IMR-90 (cell line): ENCODE results near the gene ZNF791. TPM values are rescaled to one million over a fixed set of nuclear protein-coding genes. Genes with fewer than 3 reads are reported as not detected.

Source experiments
- ATAC-seq: fragments of 200-7000 bp; cut with Tn5 transposase; 2 replicates; pipeline ENCODE4 v1.9.1; 2020; ENCODE audit warnings: low read depth, mild to moderate bottlenecking, moderate library complexity
- BruUV-seq: library from RNA; stranded (reverse); fragments of 400-500 nt; replicated peaks from 2 replicates; lab custom pipeline; 2021; lab: Mats Ljungman, UMichigan
- CTCF ChIA-PET: fragments of 300-600 bp; formaldehyde crosslinking; extraction: SDS; loops from one replicate; lab custom pipeline; 2021; ENCODE audit warnings: antibody characterized with exemption; lab: Yijun Ruan, JAX
- POLR2A ChIA-PET: fragments of 300-600 bp; sonication (Branson Sonifier 250); formaldehyde crosslinking; loops from one replicate; lab custom pipeline; 2022; ENCODE audit warnings: antibody characterized with exemption; ENCODE audit not compliant: unreplicated experiment; lab: Charles Lee
- DNase-seq: peaks from one replicate; pipeline ENCODE4 v3.0.0; 2013
- H2AFZ ChIP-seq: replicated peaks from 2 replicates; pipeline ENCODE3; 2013; ENCODE audit warnings: low read length, mild to moderate bottlenecking; ENCODE audit not compliant: poor library complexity
- H2AK5ac ChIP-seq: 2 replicates; pipeline ENCODE4 v1.6.1; 2013; ENCODE audit warnings: low read depth, low read length, inconsistent platforms
- H2AK9ac ChIP-seq: replicated peaks from 2 replicates; pipeline ENCODE3; 2013; ENCODE audit warnings: mild to moderate bottlenecking, low read depth, low read length, moderate library complexity; ENCODE audit not compliant: poor library complexity
- H2BK120ac ChIP-seq: 2 replicates; pipeline ENCODE4 v1.6.1; 2013; ENCODE audit warnings: low read depth, low read length, inconsistent platforms
- H2BK15ac ChIP-seq: 3 replicates; pipeline ENCODE4 v1.6.1; 2013; ENCODE audit warnings: low read depth, low read length, inconsistent platforms
- H2BK20ac ChIP-seq: 2 replicates; pipeline ENCODE4 v1.6.1; 2013; ENCODE audit warnings: low read depth, mild to moderate bottlenecking, inconsistent platforms, low read length, moderate library complexity
- H2BK5ac ChIP-seq: 2 replicates; pipeline ENCODE4 v1.6.1; 2013; ENCODE audit warnings: mild to moderate bottlenecking, low read depth, low read length, inconsistent platforms; ENCODE audit not compliant: poor library complexity, severe bottlenecking
- H3K14ac ChIP-seq: replicated peaks from 2 replicates; pipeline ENCODE4 v1.6.1; 2013; ENCODE audit warnings: low read depth, low read length, inconsistent platforms
- H3K18ac ChIP-seq: 2 replicates; pipeline ENCODE4 v1.6.1; 2013; ENCODE audit warnings: low read depth, low read length, control low read depth
- H3K23ac ChIP-seq: 2 replicates; pipeline ENCODE4 v1.6.1; 2013; ENCODE audit warnings: low read depth, low read length, inconsistent platforms
- H3K27ac ChIP-seq: 2 replicates; pipeline ENCODE4 v1.5.1; 2013; ENCODE audit warnings: mild to moderate bottlenecking, control low read depth, low read length; ENCODE audit not compliant: insufficient read depth
- H3K27me3 ChIP-seq: 2 replicates; pipeline ENCODE4 v1.6.1; 2013; ENCODE audit warnings: low read length; ENCODE audit not compliant: control insufficient read depth, insufficient read depth
- H3K36me3 ChIP-seq: 2 replicates; pipeline ENCODE4 v1.6.1; 2013; ENCODE audit warnings: low read length, mixed read lengths; ENCODE audit not compliant: control insufficient read depth, insufficient read depth
- H3K4ac ChIP-seq: 2 replicates; pipeline ENCODE4 v1.6.1; 2013; ENCODE audit warnings: low read depth, low read length, inconsistent platforms
- H3K4me1 ChIP-seq: 2 replicates; pipeline ENCODE4 v1.6.1; 2013; ENCODE audit warnings: low read length, mixed read lengths; ENCODE audit not compliant: control insufficient read depth, insufficient read depth
- H3K4me2 ChIP-seq: 2 replicates; pipeline ENCODE4 v1.6.1; 2013; ENCODE audit warnings: low read depth, mild to moderate bottlenecking, control low read depth, low read length, moderate library complexity
- H3K4me3 ChIP-seq: 2 replicates; pipeline ENCODE4 v1.5.1; 2013; ENCODE audit warnings: low read depth, mild to moderate bottlenecking, control low read depth, low read length, moderate library complexity; ENCODE audit not compliant: insufficient read depth
- H3K56ac ChIP-seq: 2 replicates; pipeline ENCODE4 v1.6.1; 2013; ENCODE audit warnings: low read length, inconsistent platforms; ENCODE audit not compliant: insufficient read depth; ENCODE audit errors: extremely low read depth
- H3K79me1 ChIP-seq, 2 experiments: 2 replicates each; pipeline ENCODE4 v1.6.1; 2013; ENCODE audit warnings: low read length in 2 of 2, inconsistent platforms in 1 of 2, low read depth in 1 of 2
- H3K9ac ChIP-seq: 2 replicates; pipeline ENCODE4 v1.6.1; 2013; ENCODE audit warnings: low read depth, low read length, control low read depth
- H3K9me1 ChIP-seq: 2 replicates; pipeline ENCODE4 v1.6.1; 2013; ENCODE audit warnings: low read length, inconsistent platforms; ENCODE audit not compliant: insufficient read depth
- H3K9me3 ChIP-seq: 2 replicates; pipeline ENCODE4 v1.6.1; 2013; ENCODE audit warnings: low read length; ENCODE audit not compliant: control insufficient read depth, insufficient read depth
- H4K20me1 ChIP-seq: 2 replicates; pipeline ENCODE4 v1.6.1; 2013; ENCODE audit warnings: low read length, inconsistent platforms; ENCODE audit not compliant: insufficient read depth
- H4K5ac ChIP-seq: 2 replicates; pipeline ENCODE4 v1.6.1; 2013; ENCODE audit warnings: mild to moderate bottlenecking, low read depth, low read length, control low read depth
- H4K8ac ChIP-seq, 2 experiments: 2 replicates each; pipeline ENCODE4 v1.6.1; 2013; ENCODE audit warnings: low read depth in 2 of 2, low read length in 2 of 2, control low read depth in 1 of 2, inconsistent platforms in 1 of 2
- H4K91ac ChIP-seq: 2 replicates; pipeline ENCODE4 v1.6.1; 2013; ENCODE audit warnings: low read depth, low read length, inconsistent platforms; ENCODE audit not compliant: insufficient read depth
- CEBPB ChIP-seq: IDR thresholded peaks from 2 replicates; pipeline ENCODE4 v1.6.1; 2012; ENCODE audit warnings: low read depth, low read length, improper control_type of control experiment
- CHD1 ChIP-seq: IDR thresholded peaks from 2 replicates; pipeline ENCODE4 v1.6.1; 2012; ENCODE audit warnings: low read depth, low read length, improper control_type of control experiment
- FOS ChIP-seq: fragments of 150-350 bp; IDR thresholded peaks from 2 replicates; pipeline ENCODE4 v1.6.1; 2016; ENCODE audit warnings: low read depth, low read length
- MAFK ChIP-seq: IDR thresholded peaks from 2 replicates; pipeline ENCODE4 v1.6.1; 2012; ENCODE audit warnings: low read depth, low read length, improper control_type of control experiment
- MAZ ChIP-seq: IDR thresholded peaks from 2 replicates; pipeline ENCODE4 v1.6.1; 2012; ENCODE audit warnings: low read depth, mild to moderate bottlenecking, low read length, improper control_type of control experiment, moderate library complexity, borderline replicate concordance
- MXI1 ChIP-seq: IDR thresholded peaks from 2 replicates; pipeline ENCODE4 v1.6.1; 2012; ENCODE audit warnings: low read depth, mild to moderate bottlenecking, low read length, moderate library complexity, borderline replicate concordance
- NFE2L2 ChIP-seq: fragments of 150-350 bp; IDR thresholded peaks from 2 replicates; pipeline ENCODE4 v1.6.1; 2016; ENCODE audit warnings: low read depth, mild to moderate bottlenecking, low read length
- POLR2A ChIP-seq: IDR thresholded peaks from 2 replicates; pipeline ENCODE4 v1.6.1; 2012; ENCODE audit warnings: mild to moderate bottlenecking, low read depth, low read length
- RFX5 ChIP-seq: IDR thresholded peaks from 2 replicates; pipeline ENCODE4 v1.8.0; 2012; ENCODE audit warnings: low read depth, mild to moderate bottlenecking, low read length, moderate library complexity
- SMC3 ChIP-seq: fragments of 150-350 bp; IDR thresholded peaks from 2 replicates; pipeline ENCODE4 v1.6.1; 2016; ENCODE audit warnings: low read depth, mild to moderate bottlenecking, antibody characterized with exemption, low read length, moderate library complexity
- WGBS, 2 experiments: methylation state at CpG; one replicate each; pipeline versions ENCODE4 v1.1.5 to v1.1.7; 2013; ENCODE audit warnings: missing lambda C conversion rate in 2 of 2; ENCODE audit not compliant: insufficient read length in 1 of 2; ENCODE audit errors: extremely low coverage in 2 of 2; 5-methylcytosine and 5-hydroxymethylcytosine counted together
- dilution Hi-C: fragments of 300-500 bp; cut with HindIII; formaldehyde crosslinking; loops from one replicate; pipeline ENCODE4 v1.14.3; 2018; ENCODE audit warnings: low sequenced_read_pairs; ENCODE audit not compliant: unreplicated experiment
- in situ Hi-C: fragments of 300-500 bp; cut with MboI; formaldehyde crosslinking; loops from 3 replicates; pipeline ENCODE4 v1.14.3; 2019; ENCODE audit warnings: low sequenced_read_pairs, inconsistent platforms, mixed read lengths
- intact Hi-C: fragments of 100-400 bp; cut with micrococcal nuclease; formaldehyde crosslinking; loops from 2 replicates; pipeline ENCODE4 v1.10.0; 2022
- polyA plus RNA-seq, 3 experiments: library from polyadenylated mRNA; depleted of rRNA; stranded (reverse); fragments of >200 nt; gene quantifications; 2 replicates each; pipeline ENCODE4 v1.2.3, GENCODE V29; 2012; ENCODE audit warnings: low replicate concordance in 1 of 3
- total RNA-seq: library from RNA; depleted of rRNA; stranded (reverse); fragments of >200 nt; gene quantifications from 2 replicates; pipeline ENCODE4 v1.2.3, GENCODE V29; 2012
- TF ChIP-seq, protein P1 (sequence below): conservative IDR thresholded peaks from 2 replicates; pipeline ENCODE4 v1.5.1; 2012; ENCODE audit warnings: mild to moderate bottlenecking, low read depth, low read length, improper control_type of control experiment

The ZNF791 gene
- total and polyA plus RNA-seq, 2 of the 4 experiments (the other 2 are of a cell fraction), result 7.1 to 15.8 TPM

DNA sequence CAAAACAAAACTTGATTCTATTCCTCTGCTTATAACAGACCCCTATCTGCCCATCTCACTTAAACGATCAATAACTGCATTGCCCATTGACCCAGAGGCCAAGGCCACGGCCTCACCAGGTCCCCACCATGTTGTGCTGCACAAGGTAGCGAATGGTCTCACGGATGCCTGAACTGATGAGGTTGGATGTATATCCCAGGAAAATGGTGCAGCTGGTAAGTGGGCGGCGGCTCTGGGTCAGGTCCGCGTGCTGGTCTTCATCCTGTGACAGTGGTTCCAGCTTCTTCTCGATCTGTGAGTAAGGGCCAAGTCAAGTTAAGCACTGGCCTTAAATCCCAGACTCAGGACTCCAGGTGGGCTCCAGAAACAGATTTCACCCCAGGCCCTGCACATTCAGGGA, 69.3 kb downstream of the ZNF791 start:
- Histone ChIP-seq H3K23ac (0 out of 2 replicates have a peak overlapping the region, but pooled peaks have one; percentile 24), H4K91ac (no peak overlapping the region), H2AK9ac (no peak overlapping the region), H2BK120ac (no peak overlapping the region), H3K4me1 (no peaks in the 10 kb centered on the region), H2AFZ (no peak overlapping the region), H4K8ac (no peak overlapping the region), H4K5ac (no peak overlapping the region), H3K27ac (no peak overlapping the region), H3K56ac (no peak overlapping the region), H3K4me3 (no peak overlapping the region), H3K4me2 (no peak overlapping the region), H2BK20ac (no peak overlapping the region), H2AK5ac (0 out of 2 replicates have a peak overlapping the region, but pooled peaks have one; percentile 1), H3K14ac (no peak overlapping the region), H2BK5ac (no peak overlapping the region), H3K27me3 (no peaks in the 10 kb centered on the region), H3K79me1 (peaks cover 13 to 34% of the 10 kb centered on the region in 2 experiments), H3K36me3 (peaks cover 39% of the 10 kb centered on the region), H3K9me3 (no peaks in the 10 kb centered on the region), H3K9ac (no peak overlapping the region), H3K9me1 (peaks cover 7% of the 10 kb centered on the region; the same call in 1 of the 2 replicates), H3K18ac (no peak overlapping the region), H4K20me1 (peaks cover 15% of the 10 kb centered on the region), H2BK15ac (no peak overlapping the region), H3K4ac (no peak overlapping the region)
- TF ChIP-seq, protein P1, sequence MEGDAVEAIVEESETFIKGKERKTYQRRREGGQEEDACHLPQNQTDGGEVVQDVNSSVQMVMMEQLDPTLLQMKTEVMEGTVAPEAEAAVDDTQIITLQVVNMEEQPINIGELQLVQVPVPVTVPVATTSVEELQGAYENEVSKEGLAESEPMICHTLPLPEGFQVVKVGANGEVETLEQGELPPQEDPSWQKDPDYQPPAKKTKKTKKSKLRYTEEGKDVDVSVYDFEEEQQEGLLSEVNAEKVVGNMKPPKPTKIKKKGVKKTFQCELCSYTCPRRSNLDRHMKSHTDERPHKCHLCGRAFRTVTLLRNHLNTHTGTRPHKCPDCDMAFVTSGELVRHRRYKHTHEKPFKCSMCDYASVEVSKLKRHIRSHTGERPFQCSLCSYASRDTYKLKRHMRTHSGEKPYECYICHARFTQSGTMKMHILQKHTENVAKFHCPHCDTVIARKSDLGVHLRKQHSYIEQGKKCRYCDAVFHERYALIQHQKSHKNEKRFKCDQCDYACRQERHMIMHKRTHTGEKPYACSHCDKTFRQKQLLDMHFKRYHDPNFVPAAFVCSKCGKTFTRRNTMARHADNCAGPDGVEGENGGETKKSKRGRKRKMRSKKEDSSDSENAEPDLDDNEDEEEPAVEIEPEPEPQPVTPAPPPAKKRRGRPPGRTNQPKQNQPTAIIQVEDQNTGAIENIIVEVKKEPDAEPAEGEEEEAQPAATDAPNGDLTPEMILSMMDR, result no peak
- TF ChIP-seq POLR2A (no peak), MAZ (no peak), SMC3 (no peak), CEBPB (no peak), NFE2L2 (no peak), CHD1 (no peak), MXI1 (no peak), RFX5 (no peak), FOS (no peak), MAFK (no peak)
- DNase-seq (no peak), ATAC-seq (no peak)
- ChIA-PET CTCF (no interaction called here), POLR2A (no interaction called here)
- intact Hi-C loops, result no loop called here
- no TSS peak for BruUV-seq
- in situ Hi-C loops, result no loop called here
- dilution Hi-C loops, result no loop called here
- WGBS, 2 experiments, result 100% methylated on average over 6 of the region's 9 CpGs; no CpG with 5 or more reads in 1 of the 2 experiments
